Stimulated activated memory B cell treated with anti-CD40 and anti-IgM and Interleukin-4, amounts not matched to agents 10 μg/mL and 1 μg/mL and 100 μg/mL, for 72 hours (primary cell): ENCODE measurements around the gene APLNR.

Experiments
- ATAC-seq: fragments of 150-1000 bp; cut with Tn5 transposase; 2 replicates; pipeline ENCODE4 v1.10.0; 2021
- H3K27ac Mint-ChIP-seq: one replicate; pipeline ENCODE4 v1.8.0; 2022; ENCODE audit warnings: mild to moderate bottlenecking, mixed read lengths
- H3K27me3 Mint-ChIP-seq: one replicate; pipeline ENCODE4 v1.8.0; 2022; ENCODE audit warnings: mixed read lengths
- H3K36me3 Mint-ChIP-seq: one replicate; pipeline ENCODE4 v1.8.0; 2022; ENCODE audit warnings: mixed read lengths
- H3K4me1 Mint-ChIP-seq: one replicate; pipeline ENCODE4 v1.8.0; 2022; ENCODE audit warnings: mixed read lengths
- H3K4me3 Mint-ChIP-seq: one replicate; pipeline ENCODE4 v1.8.0; 2022; ENCODE audit warnings: mild to moderate bottlenecking, moderate library complexity, mixed read lengths
- H3K9me3 Mint-ChIP-seq: one replicate; pipeline ENCODE4 v1.8.0; 2022; ENCODE audit warnings: mixed read lengths

Gene APLNR

DNA sequence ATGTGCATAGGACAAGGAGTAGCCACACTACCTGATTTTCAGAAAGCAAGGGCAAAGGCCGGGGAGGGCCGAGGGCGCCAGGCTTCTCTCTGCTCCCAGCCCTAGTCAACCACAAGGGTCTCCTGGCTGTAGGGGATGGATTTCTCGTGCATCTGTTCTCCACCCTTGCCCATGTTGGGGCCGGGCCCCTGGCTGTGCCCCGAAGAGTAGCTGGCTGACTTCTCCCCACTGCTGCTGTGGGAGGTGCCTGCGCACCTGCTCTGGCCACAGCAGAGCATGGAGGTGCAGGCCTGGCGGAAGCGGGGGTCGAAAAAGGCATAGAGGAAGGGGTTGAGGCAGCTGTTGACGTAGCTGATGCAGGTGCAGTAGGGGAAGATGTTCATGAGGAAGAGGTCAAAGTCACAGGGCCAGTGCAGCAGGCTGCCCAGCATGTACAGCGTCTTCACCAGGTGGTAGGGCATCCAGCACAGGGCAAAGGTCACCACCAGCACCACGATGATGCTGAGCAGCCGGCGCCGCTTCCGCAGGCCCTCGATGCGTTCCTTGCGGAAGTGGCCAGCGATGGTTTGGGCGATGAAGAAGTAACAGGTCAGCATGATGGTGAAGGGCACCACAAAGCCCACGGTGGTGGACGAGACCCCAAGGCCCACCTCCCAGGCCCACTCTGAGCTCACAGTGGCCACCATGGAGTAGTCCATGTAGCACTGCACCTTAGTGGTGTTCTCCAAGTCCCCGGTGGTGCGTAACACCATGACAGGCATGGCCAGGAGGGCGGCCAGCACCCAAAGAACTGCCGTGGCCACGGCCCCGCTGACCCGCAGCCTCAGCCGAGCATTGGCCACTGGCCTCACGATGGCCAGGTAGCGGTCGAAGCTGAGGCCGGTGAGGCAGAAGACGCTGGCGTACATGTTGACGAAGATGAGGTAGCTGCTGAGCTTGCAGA, 1.0 kb downstream of the APLNR start:
- ATAC-seq, result no peak
- peaks cover 11% of the 10 kb centered on the region for H3K4me1 Mint-ChIP-seq
- no peak overlapping the region for H3K4me3 Mint-ChIP-seq
- no peak overlapping the region for H3K27ac Mint-ChIP-seq
- no peaks in the 10 kb centered on the region for H3K9me3 Mint-ChIP-seq
- H3K27me3 Mint-ChIP-seq, result peaks cover 70% of the 10 kb centered on the region
- H3K36me3 Mint-ChIP-seq, result no peaks in the 10 kb centered on the region

DNA sequence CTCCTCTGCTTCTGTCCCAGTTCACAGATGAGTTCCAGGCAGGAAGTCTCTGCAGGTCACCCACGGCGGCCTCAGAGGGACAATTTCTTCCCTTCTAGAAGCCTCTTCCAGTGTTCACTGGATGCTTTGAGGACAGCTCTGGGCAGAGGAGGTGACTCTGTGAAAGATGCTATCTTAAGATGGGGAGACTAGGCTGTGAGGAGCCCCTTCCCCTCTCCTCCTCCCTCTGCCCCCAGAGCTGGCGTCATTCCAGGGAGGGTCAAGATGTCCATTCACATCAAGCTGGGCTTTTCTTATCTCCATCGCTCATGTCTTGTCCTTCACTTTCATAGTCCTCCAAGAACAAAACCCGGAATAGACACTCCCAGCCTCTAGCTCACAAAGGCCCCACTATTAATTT, 3.3 kb downstream of the APLNR start:
- ATAC-seq, result no peak
- H3K4me3 Mint-ChIP-seq, result no peak overlapping the region
- H3K36me3 Mint-ChIP-seq, result no peaks in the 10 kb centered on the region
- H3K27ac Mint-ChIP-seq, result no peak overlapping the region
- peaks cover 11% of the 10 kb centered on the region for H3K4me1 Mint-ChIP-seq
- H3K9me3 Mint-ChIP-seq, result no peaks in the 10 kb centered on the region
- peaks cover 70% of the 10 kb centered on the region for H3K27me3 Mint-ChIP-seq

- no peaks in the 10 kb centered on the region for H3K36me3 Mint-ChIP-seq
These were observed 5.4 kb downstream of the APLNR start for GRCh38 chr11:57231539-57232253.

DNA sequence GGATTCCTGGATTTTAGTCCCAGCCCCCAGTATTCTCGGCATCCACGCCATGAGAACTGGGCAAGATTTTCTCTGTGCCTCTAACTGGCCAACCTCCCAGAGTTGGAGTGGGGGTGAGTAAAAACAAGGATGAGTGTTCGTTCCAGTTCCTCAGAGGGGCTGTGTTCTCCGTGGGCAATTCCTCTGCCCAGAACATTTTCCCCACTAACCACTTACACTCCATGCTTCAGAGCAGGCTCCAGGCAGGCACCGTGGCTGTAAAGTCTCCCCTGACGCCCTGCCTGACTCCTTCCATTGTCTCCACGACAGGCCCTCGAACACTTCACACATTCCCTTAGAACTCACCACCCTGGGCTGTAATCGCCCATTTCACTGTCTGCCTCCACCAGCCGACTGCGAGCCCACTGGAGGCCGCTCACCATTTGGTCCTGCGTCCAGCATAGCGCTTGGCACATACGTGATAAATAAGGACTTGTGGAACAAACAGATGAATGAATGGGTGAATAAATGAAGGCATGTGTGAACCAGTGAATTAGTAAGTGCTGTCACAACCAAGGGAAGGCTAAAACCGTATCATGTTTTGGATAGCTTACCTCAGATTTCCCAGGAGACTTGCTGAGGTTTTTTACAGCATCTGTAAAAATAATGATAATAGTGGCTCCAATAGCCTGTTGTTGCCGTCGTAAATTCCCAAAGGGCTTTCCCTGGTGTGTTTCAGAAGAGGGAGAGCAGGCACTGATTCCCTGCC, 6.1 kb downstream of the APLNR start:
- H3K27ac Mint-ChIP-seq, result no peak overlapping the region
- no peak overlapping the region for H3K4me3 Mint-ChIP-seq
- peaks cover 11% of the 10 kb centered on the region for H3K4me1 Mint-ChIP-seq
- H3K27me3 Mint-ChIP-seq, result peaks cover 48% of the 10 kb centered on the region
- no peaks in the 10 kb centered on the region for H3K9me3 Mint-ChIP-seq
- ATAC-seq, result no peak
- H3K36me3 Mint-ChIP-seq, result no peaks in the 10 kb centered on the region

More at GRCh38 chr11:57231539-57232253, 5.4 kb downstream of the APLNR start:
- H3K9me3 Mint-ChIP-seq, result no peaks in the 10 kb centered on the region
- ATAC-seq, result no peak
- H3K4me3 Mint-ChIP-seq, result no peak overlapping the region
- H3K27ac Mint-ChIP-seq, result no peak overlapping the region
- peaks cover 11% of the 10 kb centered on the region for H3K4me1 Mint-ChIP-seq
- peaks cover 55% of the 10 kb centered on the region for H3K27me3 Mint-ChIP-seq

DNA sequence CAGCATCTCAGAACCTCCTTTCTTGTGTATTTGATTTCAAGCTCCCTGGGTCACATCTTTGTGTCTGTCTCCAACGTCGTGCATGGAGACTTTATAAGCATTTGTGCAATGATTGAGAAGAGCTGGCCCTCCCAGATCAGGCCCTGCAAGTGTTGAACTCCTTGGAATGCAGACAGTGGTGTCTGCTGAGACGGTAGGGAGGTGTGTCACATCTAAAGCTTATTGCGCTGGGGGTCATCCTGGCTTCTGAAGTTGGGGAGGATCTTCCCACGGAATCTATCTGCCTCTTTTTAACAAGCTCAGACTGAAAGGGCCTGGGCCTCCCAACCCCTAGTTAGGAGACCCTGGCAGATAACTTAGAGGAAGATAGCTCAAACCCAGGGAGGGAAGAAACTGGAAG, 6.7 kb downstream of the APLNR start:
- ATAC-seq, result no peak
- no peak overlapping the region for H3K4me3 Mint-ChIP-seq
- H3K9me3 Mint-ChIP-seq, result no peaks in the 10 kb centered on the region
- H3K36me3 Mint-ChIP-seq, result no peaks in the 10 kb centered on the region
- peaks cover 41% of the 10 kb centered on the region for H3K27me3 Mint-ChIP-seq
- no peak overlapping the region for H3K27ac Mint-ChIP-seq
- peaks cover 11% of the 10 kb centered on the region for H3K4me1 Mint-ChIP-seq

- H3K36me3 Mint-ChIP-seq, result no peaks in the 10 kb centered on the region
- no peaks in the 10 kb centered on the region for H3K9me3 Mint-ChIP-seq
- peaks cover 24% of the 10 kb centered on the region for H3K27me3 Mint-ChIP-seq
- H3K27ac Mint-ChIP-seq, result no peak overlapping the region
- no peak overlapping the region for H3K4me3 Mint-ChIP-seq
- no peak for ATAC-seq
- peaks cover 11% of the 10 kb centered on the region for H3K4me1 Mint-ChIP-seq
These were observed 8.4 kb downstream of the APLNR start for GRCh38 chr11:57228600-57228999.

DNA sequence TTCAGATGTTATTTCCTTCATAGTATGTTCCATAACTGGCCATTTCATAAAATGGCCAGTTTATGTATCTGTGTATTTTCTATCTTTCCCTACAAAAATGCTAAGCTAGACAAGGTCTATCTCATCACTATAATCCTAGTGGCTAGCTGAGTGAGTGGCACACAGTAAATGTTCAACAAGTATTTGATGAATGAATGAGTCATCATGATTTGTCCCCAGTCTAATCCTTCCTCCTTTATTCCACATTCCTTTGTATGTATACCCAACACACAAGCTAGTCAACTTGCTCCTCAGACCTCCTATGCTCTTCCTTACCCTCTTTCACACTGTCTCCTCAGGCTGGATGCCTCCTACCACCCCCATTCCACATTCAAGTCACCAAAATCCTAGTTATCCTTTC, 12.5 kb downstream of the APLNR start:
- no peak overlapping the region for H3K27ac Mint-ChIP-seq
- H3K36me3 Mint-ChIP-seq, result no peaks in the 10 kb centered on the region
- H3K4me3 Mint-ChIP-seq, result no peak overlapping the region
- ATAC-seq, result no peak
- H3K4me1 Mint-ChIP-seq, result no peaks in the 10 kb centered on the region
- no peaks in the 10 kb centered on the region for H3K27me3 Mint-ChIP-seq
- no peaks in the 10 kb centered on the region for H3K9me3 Mint-ChIP-seq

- H3K36me3 Mint-ChIP-seq, result no peaks in the 10 kb centered on the region
- no peaks in the 10 kb centered on the region for H3K9me3 Mint-ChIP-seq
- H3K27me3 Mint-ChIP-seq, result no peaks in the 10 kb centered on the region
- no peak for ATAC-seq
- H3K27ac Mint-ChIP-seq, result no peak overlapping the region
- H3K4me1 Mint-ChIP-seq, result no peaks in the 10 kb centered on the region
- H3K4me3 Mint-ChIP-seq, result no peak overlapping the region
These were observed 12.9 kb downstream of the APLNR start for GRCh38 chr11:57224128-57224527.

- no peak overlapping the region for H3K4me3 Mint-ChIP-seq
- H3K36me3 Mint-ChIP-seq, result no peaks in the 10 kb centered on the region
- no peaks in the 10 kb centered on the region for H3K9me3 Mint-ChIP-seq
- ATAC-seq, result no peak
- no peak overlapping the region for H3K27ac Mint-ChIP-seq
- H3K4me1 Mint-ChIP-seq, result no peaks in the 10 kb centered on the region
- H3K27me3 Mint-ChIP-seq, result no peaks in the 10 kb centered on the region
These were observed 13.4 kb downstream of the APLNR start for GRCh38 chr11:57223601-57224000.

DNA sequence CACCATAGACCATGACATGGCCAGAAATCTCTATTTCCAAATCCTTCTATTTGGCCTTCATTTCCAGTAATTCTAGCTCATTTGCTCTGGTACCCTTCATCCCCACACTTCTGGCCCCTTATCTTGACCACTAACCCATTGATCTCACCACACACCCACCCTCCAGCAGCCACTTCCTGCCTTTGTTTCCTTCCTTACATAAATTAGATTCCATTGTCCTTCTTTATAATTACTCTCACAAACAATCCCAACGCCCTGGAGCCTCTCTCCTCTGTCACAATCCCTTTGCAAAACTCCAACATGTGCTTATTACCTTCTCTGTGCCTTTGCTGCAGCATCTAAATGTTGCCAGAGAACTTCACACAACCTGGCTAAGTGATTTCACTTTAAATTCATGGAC, 14.8 kb downstream of the APLNR start:
- no peak for ATAC-seq
- Mint-ChIP-seq H3K27ac (no peak overlapping the region), H3K9me3 (no peaks in the 10 kb centered on the region), H3K4me3 (no peak overlapping the region), H3K27me3 (peaks cover 5% of the 10 kb centered on the region), H3K4me1 (no peaks in the 10 kb centered on the region), H3K36me3 (no peaks in the 10 kb centered on the region)

DNA sequence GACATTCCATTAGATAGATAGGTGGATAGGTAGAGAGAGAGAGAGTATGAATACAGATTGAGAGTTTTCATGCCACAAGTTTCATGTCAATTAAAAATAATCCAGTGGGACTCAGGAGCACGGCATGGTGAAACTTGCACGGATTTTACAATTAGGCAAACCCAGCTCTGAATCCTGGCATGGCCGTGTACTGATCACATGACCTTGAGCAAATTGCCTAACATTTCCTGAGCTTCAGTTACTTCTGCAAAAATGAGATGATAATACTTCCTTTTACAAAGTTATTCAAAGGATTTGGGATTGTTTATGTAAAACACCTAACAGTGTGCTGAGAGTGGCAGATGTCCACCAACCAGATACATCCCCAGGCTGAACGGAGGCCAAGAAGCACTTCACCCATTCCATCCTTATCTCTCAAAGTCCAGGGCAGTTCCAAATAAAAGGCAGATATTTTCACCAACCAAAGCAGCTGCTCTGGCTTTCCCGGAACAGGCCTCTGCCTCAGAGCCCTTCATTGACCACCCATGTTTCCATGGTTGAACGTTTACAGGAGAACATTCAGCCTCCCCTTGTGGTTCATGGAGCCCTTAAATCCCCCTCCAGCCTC, 17.9 kb downstream of the APLNR start:
- no peak overlapping the region for H3K27ac Mint-ChIP-seq
- no peaks in the 10 kb centered on the region for H3K9me3 Mint-ChIP-seq
- no peak for ATAC-seq
- peaks cover 8% of the 10 kb centered on the region for H3K27me3 Mint-ChIP-seq
- H3K4me3 Mint-ChIP-seq, result no peak overlapping the region
- no peaks in the 10 kb centered on the region for H3K36me3 Mint-ChIP-seq
- no peaks in the 10 kb centered on the region for H3K4me1 Mint-ChIP-seq

GRCh38 chr11:57217053-57217452, 20.0 kb downstream of the APLNR start:
- no peak for ATAC-seq
- Mint-ChIP-seq H3K27ac (no peak overlapping the region), H3K4me1 (no peaks in the 10 kb centered on the region), H3K9me3 (no peaks in the 10 kb centered on the region), H3K27me3 (peaks cover 8% of the 10 kb centered on the region), H3K36me3 (no peaks in the 10 kb centered on the region), H3K4me3 (no peak overlapping the region)

- no peak overlapping the region for H3K4me3 Mint-ChIP-seq
- ATAC-seq, result no peak
- H3K9me3 Mint-ChIP-seq, result no peaks in the 10 kb centered on the region
- H3K4me1 Mint-ChIP-seq, result no peaks in the 10 kb centered on the region
- H3K27me3 Mint-ChIP-seq, result peaks cover 8% of the 10 kb centered on the region
- no peak overlapping the region for H3K27ac Mint-ChIP-seq
- H3K36me3 Mint-ChIP-seq, result no peaks in the 10 kb centered on the region
These were observed 20.6 kb downstream of the APLNR start for GRCh38 chr11:57216463-57216862.

GRCh38 chr11:57214494-57214893, 22.6 kb downstream of the APLNR start:
- no peak overlapping the region for H3K4me3 Mint-ChIP-seq
- H3K36me3 Mint-ChIP-seq, result no peaks in the 10 kb centered on the region
- no peaks in the 10 kb centered on the region for H3K9me3 Mint-ChIP-seq
- H3K4me1 Mint-ChIP-seq, result no peaks in the 10 kb centered on the region
- H3K27me3 Mint-ChIP-seq, result peaks cover 8% of the 10 kb centered on the region
- no peak for ATAC-seq
- no peak overlapping the region for H3K27ac Mint-ChIP-seq

GRCh38 chr11:57214098-57214417, 23.0 kb downstream of the APLNR start:
- Mint-ChIP-seq H3K4me1 (no peaks in the 10 kb centered on the region), H3K27me3 (peaks cover 8% of the 10 kb centered on the region), H3K36me3 (no peaks in the 10 kb centered on the region), H3K4me3 (no peak overlapping the region), H3K9me3 (no peaks in the 10 kb centered on the region), H3K27ac (no peak overlapping the region)
- no peak for ATAC-seq
